ENCODE data around the gene FAM13A.
"Not testable (repeated sequence)": the region's sequence is repeated elsewhere in the genome, so short reads cannot be mapped to it uniquely, and the experiment has no call there.

Gene FAM13A

GRCh38 chr4:89039730-89040338 lies 17.2 kb downstream of the FAM13A start:
- no peak for DNase-seq

- no peak for DNase-seq
Observed at GRCh38 chr4:89036535-89036934, 20.4 kb downstream of the FAM13A start.

GRCh38 chr4:89031272-89031671 lies 25.7 kb downstream of the FAM13A start:
- no peak for DNase-seq

- DNase-seq = no peak
Observed at GRCh38 chr4:89029591-89029990, 27.4 kb downstream of the FAM13A start.

- no peak for DNase-seq
Observed at GRCh38 chr4:89026542-89026941, 30.4 kb downstream of the FAM13A start.

GRCh38 chr4:89024051-89024675 lies 32.8 kb downstream of the FAM13A start:
- DNase-seq = peak; percentile 7

- DNase-seq = no peak
Observed at GRCh38 chr4:89023140-89023539, 33.8 kb downstream of the FAM13A start.

GRCh38 chr4:89022426-89023128 lies 34.4 kb downstream of the FAM13A start:
- no peak for DNase-seq

- DNase-seq = no peak
Observed at GRCh38 chr4:89021684-89022083, 35.3 kb downstream of the FAM13A start.

GRCh38 chr4:89021062-89021461 lies 35.9 kb downstream of the FAM13A start:
- no peak for DNase-seq

GRCh38 chr4:89014897-89015296 lies 42.1 kb downstream of the FAM13A start:
- not testable (repeated sequence) for DNase-seq

- no peak for DNase-seq
Observed at GRCh38 chr4:89009761-89010369, 47.1 kb downstream of the FAM13A start.

GRCh38 chr4:89009115-89009514 lies 47.9 kb downstream of the FAM13A start:
- no peak for DNase-seq

- DNase-seq = no peak
Observed at GRCh38 chr4:89008166-89008565, 48.8 kb downstream of the FAM13A start.

- DNase-seq = no peak
Observed at GRCh38 chr4:89007338-89007939, 49.5 kb downstream of the FAM13A start.

GRCh38 chr4:89006307-89006706 lies 50.7 kb downstream of the FAM13A start:
- no peak for DNase-seq

- DNase-seq = not testable (repeated sequence)
Observed at GRCh38 chr4:89005066-89005465, 51.9 kb downstream of the FAM13A start.

- DNase-seq = no peak
Observed at GRCh38 chr4:89001647-89002445, 55.1 kb downstream of the FAM13A start.

- no peak for DNase-seq
Observed at GRCh38 chr4:89000844-89001360, 56.1 kb downstream of the FAM13A start.

GRCh38 chr4:89000382-89000781 lies 56.6 kb downstream of the FAM13A start:
- DNase-seq = no peak

GRCh38 chr4:88999392-88999930 lies 57.5 kb downstream of the FAM13A start:
- DNase-seq = no peak

GRCh38 chr4:88998891-88999290 lies 58.1 kb downstream of the FAM13A start:
- DNase-seq = no peak
